IMR-90 (cell line): ENCODE results near the gene ZCWPW1. TPM values are rescaled to one million over a fixed set of nuclear protein-coding genes. Genes with fewer than 3 reads are reported as not detected.

Experiments
- ATAC-seq: fragments of 200-7000 bp; cut with Tn5 transposase; 2 replicates; pipeline ENCODE4 v1.9.1; 2020; ENCODE audit warnings: low read depth, mild to moderate bottlenecking, moderate library complexity
- BruUV-seq: library from RNA; stranded (reverse); fragments of 400-500 nt; replicated peaks from 2 replicates; lab custom pipeline; 2021; lab: Mats Ljungman, UMichigan
- CTCF ChIA-PET: fragments of 300-600 bp; formaldehyde crosslinking; extraction: SDS; loops from one replicate; lab custom pipeline; 2021; ENCODE audit warnings: antibody characterized with exemption; lab: Yijun Ruan, JAX
- POLR2A ChIA-PET: fragments of 300-600 bp; sonication (Branson Sonifier 250); formaldehyde crosslinking; loops from one replicate; lab custom pipeline; 2022; ENCODE audit warnings: antibody characterized with exemption; ENCODE audit not compliant: unreplicated experiment; lab: Charles Lee
- DNase-seq: peaks from one replicate; pipeline ENCODE4 v3.0.0; 2013
- H2AFZ ChIP-seq: replicated peaks from 2 replicates; pipeline ENCODE3; 2013; ENCODE audit warnings: low read length, mild to moderate bottlenecking; ENCODE audit not compliant: poor library complexity
- H2AK5ac ChIP-seq: 2 replicates; pipeline ENCODE4 v1.6.1; 2013; ENCODE audit warnings: low read depth, low read length, inconsistent platforms
- H2AK9ac ChIP-seq: replicated peaks from 2 replicates; pipeline ENCODE3; 2013; ENCODE audit warnings: mild to moderate bottlenecking, low read depth, low read length, moderate library complexity; ENCODE audit not compliant: poor library complexity
- H2BK120ac ChIP-seq: 2 replicates; pipeline ENCODE4 v1.6.1; 2013; ENCODE audit warnings: low read depth, low read length, inconsistent platforms
- H2BK15ac ChIP-seq: 3 replicates; pipeline ENCODE4 v1.6.1; 2013; ENCODE audit warnings: low read depth, low read length, inconsistent platforms
- H2BK20ac ChIP-seq: 2 replicates; pipeline ENCODE4 v1.6.1; 2013; ENCODE audit warnings: low read depth, mild to moderate bottlenecking, inconsistent platforms, low read length, moderate library complexity
- H2BK5ac ChIP-seq: 2 replicates; pipeline ENCODE4 v1.6.1; 2013; ENCODE audit warnings: mild to moderate bottlenecking, low read depth, low read length, inconsistent platforms; ENCODE audit not compliant: poor library complexity, severe bottlenecking
- H3K14ac ChIP-seq: replicated peaks from 2 replicates; pipeline ENCODE4 v1.6.1; 2013; ENCODE audit warnings: low read depth, low read length, inconsistent platforms
- H3K18ac ChIP-seq: 2 replicates; pipeline ENCODE4 v1.6.1; 2013; ENCODE audit warnings: low read depth, low read length, control low read depth
- H3K23ac ChIP-seq: 2 replicates; pipeline ENCODE4 v1.6.1; 2013; ENCODE audit warnings: low read depth, low read length, inconsistent platforms
- H3K27ac ChIP-seq: 2 replicates; pipeline ENCODE4 v1.5.1; 2013; ENCODE audit warnings: mild to moderate bottlenecking, control low read depth, low read length; ENCODE audit not compliant: insufficient read depth
- H3K27me3 ChIP-seq: 2 replicates; pipeline ENCODE4 v1.6.1; 2013; ENCODE audit warnings: low read length; ENCODE audit not compliant: control insufficient read depth, insufficient read depth
- H3K36me3 ChIP-seq: 2 replicates; pipeline ENCODE4 v1.6.1; 2013; ENCODE audit warnings: low read length, mixed read lengths; ENCODE audit not compliant: control insufficient read depth, insufficient read depth
- H3K4ac ChIP-seq: 2 replicates; pipeline ENCODE4 v1.6.1; 2013; ENCODE audit warnings: low read depth, low read length, inconsistent platforms
- H3K4me1 ChIP-seq: 2 replicates; pipeline ENCODE4 v1.6.1; 2013; ENCODE audit warnings: low read length, mixed read lengths; ENCODE audit not compliant: control insufficient read depth, insufficient read depth
- H3K4me2 ChIP-seq: 2 replicates; pipeline ENCODE4 v1.6.1; 2013; ENCODE audit warnings: low read depth, mild to moderate bottlenecking, control low read depth, low read length, moderate library complexity
- H3K4me3 ChIP-seq: 2 replicates; pipeline ENCODE4 v1.5.1; 2013; ENCODE audit warnings: low read depth, mild to moderate bottlenecking, control low read depth, low read length, moderate library complexity; ENCODE audit not compliant: insufficient read depth
- H3K56ac ChIP-seq: 2 replicates; pipeline ENCODE4 v1.6.1; 2013; ENCODE audit warnings: low read length, inconsistent platforms; ENCODE audit not compliant: insufficient read depth; ENCODE audit errors: extremely low read depth
- H3K79me1 ChIP-seq, 2 experiments: 2 replicates each; pipeline ENCODE4 v1.6.1; 2013; ENCODE audit warnings: low read length in 2 of 2, inconsistent platforms in 1 of 2, low read depth in 1 of 2
- H3K9ac ChIP-seq: 2 replicates; pipeline ENCODE4 v1.6.1; 2013; ENCODE audit warnings: low read depth, low read length, control low read depth
- H3K9me1 ChIP-seq: 2 replicates; pipeline ENCODE4 v1.6.1; 2013; ENCODE audit warnings: low read length, inconsistent platforms; ENCODE audit not compliant: insufficient read depth
- H3K9me3 ChIP-seq: 2 replicates; pipeline ENCODE4 v1.6.1; 2013; ENCODE audit warnings: low read length; ENCODE audit not compliant: control insufficient read depth, insufficient read depth
- H4K20me1 ChIP-seq: 2 replicates; pipeline ENCODE4 v1.6.1; 2013; ENCODE audit warnings: low read length, inconsistent platforms; ENCODE audit not compliant: insufficient read depth
- H4K5ac ChIP-seq: 2 replicates; pipeline ENCODE4 v1.6.1; 2013; ENCODE audit warnings: mild to moderate bottlenecking, low read depth, low read length, control low read depth
- H4K8ac ChIP-seq, 2 experiments: 2 replicates each; pipeline ENCODE4 v1.6.1; 2013; ENCODE audit warnings: low read depth in 2 of 2, low read length in 2 of 2, control low read depth in 1 of 2, inconsistent platforms in 1 of 2
- H4K91ac ChIP-seq: 2 replicates; pipeline ENCODE4 v1.6.1; 2013; ENCODE audit warnings: low read depth, low read length, inconsistent platforms; ENCODE audit not compliant: insufficient read depth
- BHLHE40 ChIP-seq: fragments of 150-350 bp; IDR thresholded peaks from 2 replicates; pipeline ENCODE4 v1.6.1; 2016; ENCODE audit warnings: mild to moderate bottlenecking, low read depth, low read length
- FOS ChIP-seq: fragments of 150-350 bp; IDR thresholded peaks from 2 replicates; pipeline ENCODE4 v1.6.1; 2016; ENCODE audit warnings: low read depth, low read length
- MAFK ChIP-seq: IDR thresholded peaks from 2 replicates; pipeline ENCODE4 v1.6.1; 2012; ENCODE audit warnings: low read depth, low read length, improper control_type of control experiment
- MAZ ChIP-seq: IDR thresholded peaks from 2 replicates; pipeline ENCODE4 v1.6.1; 2012; ENCODE audit warnings: low read depth, mild to moderate bottlenecking, low read length, improper control_type of control experiment, moderate library complexity, borderline replicate concordance
- NFE2L2 ChIP-seq: fragments of 150-350 bp; IDR thresholded peaks from 2 replicates; pipeline ENCODE4 v1.6.1; 2016; ENCODE audit warnings: low read depth, mild to moderate bottlenecking, low read length
- RAD21 ChIP-seq: IDR thresholded peaks from 2 replicates; pipeline ENCODE4 v1.6.1; 2012; ENCODE audit warnings: low read length, improper control_type of control experiment
- RFX5 ChIP-seq: IDR thresholded peaks from 2 replicates; pipeline ENCODE4 v1.8.0; 2012; ENCODE audit warnings: low read depth, mild to moderate bottlenecking, low read length, moderate library complexity
- SMC3 ChIP-seq: fragments of 150-350 bp; IDR thresholded peaks from 2 replicates; pipeline ENCODE4 v1.6.1; 2016; ENCODE audit warnings: low read depth, mild to moderate bottlenecking, antibody characterized with exemption, low read length, moderate library complexity
- WGBS, 2 experiments: methylation state at CpG; one replicate each; pipeline versions ENCODE4 v1.1.5 to v1.1.7; 2013; ENCODE audit warnings: missing lambda C conversion rate in 2 of 2; ENCODE audit not compliant: insufficient read length in 1 of 2; ENCODE audit errors: extremely low coverage in 2 of 2; 5-methylcytosine and 5-hydroxymethylcytosine counted together
- dilution Hi-C: fragments of 300-500 bp; cut with HindIII; formaldehyde crosslinking; loops from one replicate; pipeline ENCODE4 v1.14.3; 2018; ENCODE audit warnings: low sequenced_read_pairs; ENCODE audit not compliant: unreplicated experiment
- in situ Hi-C: fragments of 300-500 bp; cut with MboI; formaldehyde crosslinking; loops from 3 replicates; pipeline ENCODE4 v1.14.3; 2019; ENCODE audit warnings: low sequenced_read_pairs, inconsistent platforms, mixed read lengths
- intact Hi-C: fragments of 100-400 bp; cut with micrococcal nuclease; formaldehyde crosslinking; loops from 2 replicates; pipeline ENCODE4 v1.10.0; 2022
- polyA plus RNA-seq, 3 experiments: library from polyadenylated mRNA; depleted of rRNA; stranded (reverse); fragments of >200 nt; gene quantifications; 2 replicates each; pipeline ENCODE4 v1.2.3, GENCODE V29; 2012; ENCODE audit warnings: low replicate concordance in 1 of 3
- total RNA-seq: library from RNA; depleted of rRNA; stranded (reverse); fragments of >200 nt; gene quantifications from 2 replicates; pipeline ENCODE4 v1.2.3, GENCODE V29; 2012
- TF ChIP-seq, protein P1 (sequence below): fragments of 150-350 bp; IDR thresholded peaks from 2 replicates; pipeline ENCODE4 v1.6.1; 2016; ENCODE audit warnings: low read depth, mild to moderate bottlenecking, low read length, moderate library complexity, borderline replicate concordance
- TF ChIP-seq, protein P2 (sequence below): fragments of 150-350 bp; IDR thresholded peaks from 2 replicates; pipeline ENCODE4 v1.6.1; 2017; ENCODE audit warnings: mild to moderate bottlenecking, antibody characterized with exemption, low read length, low read depth

ZCWPW1 gene
- total and polyA plus RNA-seq, 2 of the 4 experiments (the other 2 are of a cell fraction) = 0.72 to 1.3 TPM

DNA sequence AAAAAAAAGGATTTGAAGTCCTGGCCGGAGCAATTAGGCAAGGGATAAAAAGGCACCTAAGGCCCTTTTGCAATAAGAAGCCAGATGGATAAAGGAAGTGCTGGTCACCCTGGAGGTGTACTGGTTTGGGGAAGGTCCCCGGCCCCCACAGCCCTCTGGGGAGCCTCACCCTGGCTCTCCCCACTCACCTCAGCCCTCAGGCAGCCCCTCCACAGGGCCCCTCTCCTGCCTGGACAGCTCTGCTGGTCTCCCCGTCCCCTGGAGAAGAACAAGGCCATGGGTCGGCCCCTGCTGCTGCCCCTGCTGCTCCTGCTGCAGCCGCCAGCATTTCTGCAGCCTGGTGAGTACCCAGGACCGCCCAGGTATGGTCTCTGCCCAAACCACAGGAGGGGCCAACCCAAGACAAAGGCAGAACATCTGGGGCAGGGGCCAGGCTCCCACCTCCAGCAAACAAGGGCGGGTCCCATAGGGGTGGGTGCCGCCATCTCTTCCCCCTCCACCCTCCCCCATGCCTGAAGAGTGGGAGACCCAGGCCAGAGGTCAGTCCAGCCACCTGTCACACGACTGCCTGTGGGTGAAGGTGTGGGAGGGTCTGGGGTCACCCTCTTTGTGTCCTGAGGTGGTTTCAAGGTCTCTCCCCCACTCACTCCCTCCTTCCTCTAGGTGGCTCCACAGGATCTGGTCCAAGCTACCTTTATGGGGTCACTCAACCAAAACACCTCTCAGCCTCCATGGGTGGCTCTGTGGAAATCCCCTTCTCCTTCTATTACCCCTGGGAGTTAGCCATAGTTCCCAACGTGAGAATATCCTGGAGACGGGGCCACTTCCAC lies 70.3 kb downstream of the ZCWPW1 start, which contains the start of gene PILRB:
TSS of gene PILRB (plus strand) at position 91 of the 830 bp plus-strand sequence. CDS start at position 277, 186 bp downstream.
- H2BK20ac ChIP-seq = no peak within 1 kb of the TSS
- TF ChIP-seq FOS (no peak), SMC3 (no peak), MAFK (no peak), NFE2L2 (no peak), MAZ (no peak), BHLHE40 (no peak), RAD21 (no peak), RFX5 (no peak)
- TF ChIP-seq, protein P1, sequence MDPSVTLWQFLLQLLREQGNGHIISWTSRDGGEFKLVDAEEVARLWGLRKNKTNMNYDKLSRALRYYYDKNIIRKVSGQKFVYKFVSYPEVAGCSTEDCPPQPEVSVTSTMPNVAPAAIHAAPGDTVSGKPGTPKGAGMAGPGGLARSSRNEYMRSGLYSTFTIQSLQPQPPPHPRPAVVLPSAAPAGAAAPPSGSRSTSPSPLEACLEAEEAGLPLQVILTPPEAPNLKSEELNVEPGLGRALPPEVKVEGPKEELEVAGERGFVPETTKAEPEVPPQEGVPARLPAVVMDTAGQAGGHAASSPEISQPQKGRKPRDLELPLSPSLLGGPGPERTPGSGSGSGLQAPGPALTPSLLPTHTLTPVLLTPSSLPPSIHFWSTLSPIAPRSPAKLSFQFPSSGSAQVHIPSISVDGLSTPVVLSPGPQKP = no peak
- TF ChIP-seq, protein P2, sequence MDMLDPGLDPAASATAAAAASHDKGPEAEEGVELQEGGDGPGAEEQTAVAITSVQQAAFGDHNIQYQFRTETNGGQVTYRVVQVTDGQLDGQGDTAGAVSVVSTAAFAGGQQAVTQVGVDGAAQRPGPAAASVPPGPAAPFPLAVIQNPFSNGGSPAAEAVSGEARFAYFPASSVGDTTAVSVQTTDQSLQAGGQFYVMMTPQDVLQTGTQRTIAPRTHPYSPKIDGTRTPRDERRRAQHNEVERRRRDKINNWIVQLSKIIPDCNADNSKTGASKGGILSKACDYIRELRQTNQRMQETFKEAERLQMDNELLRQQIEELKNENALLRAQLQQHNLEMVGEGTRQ = no peak
- no peak within 1 kb of the TSS for H2AFZ ChIP-seq
- H4K20me1 ChIP-seq = no peaks in the 10 kb centered on the region
- no peak within 1 kb of the TSS for H2BK5ac ChIP-seq
- no peak within 1 kb of the TSS for H4K8ac ChIP-seq
- no peak within 1 kb of the TSS for H2AK9ac ChIP-seq
- no peak within 1 kb of the TSS for H3K27ac ChIP-seq
- ChIA-PET POLR2A (no interaction called here), CTCF (no interaction called here)
- no TSS peak for BruUV-seq
- no peak within 1 kb of the TSS for H2AK5ac ChIP-seq
- WGBS, 2 experiments = 91% methylated on average over 4 of the region's 11 CpGs; no CpG with 5 or more reads in 1 of the 2 experiments
- no peak within 1 kb of the TSS for H3K23ac ChIP-seq
- H3K4me1 ChIP-seq = no peaks in the 10 kb centered on the region
- H3K4me2 ChIP-seq = no peak within 1 kb of the TSS
- H3K56ac ChIP-seq = no peak within 1 kb of the TSS
- in situ Hi-C loops (no loop called here), dilution Hi-C loops (no loop called here), intact Hi-C loops (no loop called here)
- H2BK120ac ChIP-seq = no peak within 1 kb of the TSS
- H3K36me3 ChIP-seq = peaks cover 74% of the 10 kb centered on the region
- H3K9ac ChIP-seq = no peak within 1 kb of the TSS
- no peak within 1 kb of the TSS for H3K18ac ChIP-seq
- H4K91ac ChIP-seq = no peak within 1 kb of the TSS
- no peak within 1 kb of the TSS for H4K5ac ChIP-seq
- no peaks in the 10 kb centered on the region for H3K9me3 ChIP-seq
- no peak within 1 kb of the TSS for H2BK15ac ChIP-seq
- ATAC-seq (no peak), DNase-seq (no peak)
- H3K9me1 ChIP-seq = no peaks in the 10 kb centered on the region
- peaks cover 0 to 3% of the 10 kb centered on the region in 2 experiments; a peak in 1 of 4 replicates for H3K79me1 ChIP-seq
- no peaks in the 10 kb centered on the region for H3K27me3 ChIP-seq
- H3K4ac ChIP-seq = no peak within 1 kb of the TSS
- H3K4me3 ChIP-seq = no peak within 1 kb of the TSS
- no peak within 1 kb of the TSS for H3K14ac ChIP-seq
